T-helper 2 cell treated with Interferon-gamma antibody and Interleukin-4, amounts not matched to agents 5 μg/mL and 100 μg/mL, for 36 hours (primary cell): ENCODE results near the gene COL9A3.

Experiments
- DNase-seq: peaks from one replicate; pipeline ENCODE4 v3.0.0; 2021; ENCODE audit warnings: low spot score
- H3K27ac Mint-ChIP-seq: one replicate; pipeline ENCODE4 v1.8.0; 2021; ENCODE audit warnings: mild to moderate bottlenecking, mixed read lengths
- H3K27me3 Mint-ChIP-seq: one replicate; pipeline ENCODE4 v1.8.0; 2021; ENCODE audit warnings: low read depth, mixed read lengths
- H3K36me3 Mint-ChIP-seq: one replicate; pipeline ENCODE4 v1.8.0; 2021; ENCODE audit warnings: low read depth, mixed read lengths
- H3K4me1 Mint-ChIP-seq: one replicate; pipeline ENCODE4 v1.8.0; 2021; ENCODE audit warnings: low read depth, mixed read lengths
- H3K4me3 Mint-ChIP-seq: one replicate; pipeline ENCODE4 v1.8.0; 2022; ENCODE audit warnings: mild to moderate bottlenecking, moderate library complexity, mixed read lengths
- H3K9me3 Mint-ChIP-seq: one replicate; pipeline ENCODE4 v1.8.0; 2021; ENCODE audit warnings: mixed read lengths

Gene COL9A3

GRCh38 chr20:62816884-62817873, at the start of gene COL9A3:
Gene COL9A3 (plus strand): TSS chr20:62817050. CDS start chr20:62817065, 15 bp downstream.
- H3K9me3 Mint-ChIP-seq: no peaks in the 10 kb centered on the region
- no peaks in the 10 kb centered on the region for H3K4me1 Mint-ChIP-seq
- peaks cover 3% of the 10 kb centered on the region for H3K36me3 Mint-ChIP-seq
- peaks cover 35% of the 10 kb centered on the region for H3K27me3 Mint-ChIP-seq
- H3K27ac Mint-ChIP-seq: no peak within 1 kb of the TSS
- no peak for DNase-seq
- H3K4me3 Mint-ChIP-seq: no peak within 1 kb of the TSS

GRCh38 chr20:62768234-62768546, 48.7 kb upstream of the COL9A3 start:
- no peaks in the 10 kb centered on the region for H3K36me3 Mint-ChIP-seq
- H3K9me3 Mint-ChIP-seq: no peaks in the 10 kb centered on the region
- H3K4me3 Mint-ChIP-seq: no peak overlapping the region
- H3K4me1 Mint-ChIP-seq: peaks cover 12% of the 10 kb centered on the region
- no peaks in the 10 kb centered on the region for H3K27me3 Mint-ChIP-seq
- DNase-seq: no peak
- no peak overlapping the region for H3K27ac Mint-ChIP-seq

GRCh38 chr20:62768551-62769287, 48.1 kb upstream of the COL9A3 start:
- Mint-ChIP-seq H3K36me3 (no peaks in the 10 kb centered on the region), H3K9me3 (no peaks in the 10 kb centered on the region)

GRCh38 chr20:62769346-62770071, 47.3 kb upstream of the COL9A3 start:
- H3K4me3 Mint-ChIP-seq: no peak overlapping the region
- H3K27ac Mint-ChIP-seq: no peak overlapping the region
- no peaks in the 10 kb centered on the region for H3K9me3 Mint-ChIP-seq

More at GRCh38 chr20:62768551-62769287, 48.1 kb upstream of the COL9A3 start:
- DNase-seq: no peak
- no peak overlapping the region for H3K4me3 Mint-ChIP-seq
- H3K27ac Mint-ChIP-seq: no peak overlapping the region
- no peaks in the 10 kb centered on the region for H3K27me3 Mint-ChIP-seq
- H3K4me1 Mint-ChIP-seq: peaks cover 12% of the 10 kb centered on the region

GRCh38 chr20:62770111-62770910, 46.5 kb upstream of the COL9A3 start:
- H3K27ac Mint-ChIP-seq: no peak overlapping the region
- H3K4me1 Mint-ChIP-seq: peaks cover 20% of the 10 kb centered on the region
- no peaks in the 10 kb centered on the region for H3K27me3 Mint-ChIP-seq
- no peaks in the 10 kb centered on the region for H3K36me3 Mint-ChIP-seq
- no peak overlapping the region for H3K4me3 Mint-ChIP-seq
- no peaks in the 10 kb centered on the region for H3K9me3 Mint-ChIP-seq
- no peak for DNase-seq

More at GRCh38 chr20:62769346-62770071, 47.3 kb upstream of the COL9A3 start:
- Mint-ChIP-seq H3K36me3 (no peaks in the 10 kb centered on the region), H3K27me3 (no peaks in the 10 kb centered on the region), H3K4me1 (peaks cover 14% of the 10 kb centered on the region)
- DNase-seq: no peak

GRCh38 chr20:62770916-62771315, 45.9 kb upstream of the COL9A3 start:
- H3K9me3 Mint-ChIP-seq: no peaks in the 10 kb centered on the region
- peaks cover 24% of the 10 kb centered on the region for H3K4me1 Mint-ChIP-seq
- H3K36me3 Mint-ChIP-seq: no peaks in the 10 kb centered on the region
- no peak overlapping the region for H3K27ac Mint-ChIP-seq
- no peak for DNase-seq
- H3K4me3 Mint-ChIP-seq: no peak overlapping the region
- H3K27me3 Mint-ChIP-seq: no peaks in the 10 kb centered on the region

- DNase-seq: no peak
- H3K36me3 Mint-ChIP-seq: no peaks in the 10 kb centered on the region
These were observed 45.3 kb upstream of the COL9A3 start for GRCh38 chr20:62771396-62772102.

GRCh38 chr20:62772103-62772611, 44.7 kb upstream of the COL9A3 start:
- Mint-ChIP-seq H3K4me3 (no peak overlapping the region), H3K27me3 (no peaks in the 10 kb centered on the region), H3K4me1 (peaks cover 33% of the 10 kb centered on the region), H3K36me3 (no peaks in the 10 kb centered on the region), H3K9me3 (no peaks in the 10 kb centered on the region), H3K27ac (no peak overlapping the region)
- DNase-seq: no peak

More at GRCh38 chr20:62771396-62772102, 45.3 kb upstream of the COL9A3 start:
- no peak overlapping the region for H3K27ac Mint-ChIP-seq
- H3K27me3 Mint-ChIP-seq: no peaks in the 10 kb centered on the region
- no peak overlapping the region for H3K4me3 Mint-ChIP-seq
- peaks cover 29% of the 10 kb centered on the region for H3K4me1 Mint-ChIP-seq
- no peaks in the 10 kb centered on the region for H3K9me3 Mint-ChIP-seq

- no peaks in the 10 kb centered on the region for H3K27me3 Mint-ChIP-seq
- no peak overlapping the region for H3K27ac Mint-ChIP-seq
These were observed 44.2 kb upstream of the COL9A3 start for GRCh38 chr20:62772619-62772989.

GRCh38 chr20:62772990-62773844, 43.6 kb upstream of the COL9A3 start:
- Mint-ChIP-seq H3K4me3 (no peak overlapping the region), H3K27ac (no peak overlapping the region), H3K27me3 (no peaks in the 10 kb centered on the region), H3K9me3 (no peaks in the 10 kb centered on the region), H3K4me1 (peaks cover 35% of the 10 kb centered on the region), H3K36me3 (no peaks in the 10 kb centered on the region)
- no peak for DNase-seq

More at GRCh38 chr20:62772619-62772989, 44.2 kb upstream of the COL9A3 start:
- no peak for DNase-seq
- H3K36me3 Mint-ChIP-seq: no peaks in the 10 kb centered on the region
- H3K4me1 Mint-ChIP-seq: peaks cover 34% of the 10 kb centered on the region
- H3K4me3 Mint-ChIP-seq: no peak overlapping the region
- H3K9me3 Mint-ChIP-seq: no peaks in the 10 kb centered on the region

GRCh38 chr20:62773845-62774714, 42.8 kb upstream of the COL9A3 start:
- H3K27me3 Mint-ChIP-seq: no peaks in the 10 kb centered on the region
- H3K9me3 Mint-ChIP-seq: no peaks in the 10 kb centered on the region
- H3K4me1 Mint-ChIP-seq: peaks cover 38% of the 10 kb centered on the region
- H3K4me3 Mint-ChIP-seq: no peak overlapping the region
- no peak for DNase-seq
- no peak overlapping the region for H3K27ac Mint-ChIP-seq
- no peaks in the 10 kb centered on the region for H3K36me3 Mint-ChIP-seq
